ENCODE data around the gene FRMD4A. TPM values are rescaled to one million over a fixed set of nuclear protein-coding genes. Genes with fewer than 3 reads are reported as not detected.

Gene FRMD4A
- total RNA-seq, 2 experiments from 2014 or later = 0.17 TPM; not detected in 1

GRCh38 chr10:13644866-13645265 is 685.9 kb downstream of the FRMD4A start:
- no peaks in the 10 kb centered on the region; the same call in 1 of the 2 replicates for H3K36me3 ChIP-seq (ENCODE audit: insufficient read depth, low read length)
- no peaks in the 10 kb centered on the region for H3K9me3 ChIP-seq (ENCODE audit: low read length)
- no peaks in the 10 kb centered on the region for H3K4me1 ChIP-seq (ENCODE audit: insufficient read depth, low read length, poor library complexity, severe bottlenecking)
- H3K27ac ChIP-seq (ENCODE audit: low read depth, low read length, poor library complexity, severe bottlenecking) = no peak overlapping the region
- H3K79me2 ChIP-seq (ENCODE audit: insufficient read depth, low read depth, low read length) = no peaks in the 10 kb centered on the region
- TF ChIP-seq EZH2phosphoT487 (IDR thresholded peaks at IDR 0.05; ENCODE audit: borderline replicate concordance, low read depth, low read length) = no peak
- TF ChIP-seq CTCF (conservative IDR thresholded peaks at IDR 0.05; ENCODE audit: low read length) = no peak
- H2AFZ ChIP-seq (ENCODE audit: low read length) = no peak overlapping the region
- ChIA-PET POLR2A (interaction anchor here (0.7 to 0.8 kb wide), 2 partner anchors 23 to 294 kb away, joined by 3 to 4 read pairs; no protein-coding TSS in a partner anchor), CTCF (ENCODE audit: unreplicated experiment) (no interaction called here)
- H3K4me2 ChIP-seq (ENCODE audit: low read length) = no peak overlapping the region
- no peak for DNase-seq (ENCODE audit: low spot score)
- no TSS peak for BruUV-seq (replicated peaks)
- H3K4me3 ChIP-seq (ENCODE audit: low read depth, low read length, poor library complexity, severe bottlenecking) = no peak overlapping the region
- no peaks in the 10 kb centered on the region for H3K9me2 ChIP-seq (ENCODE audit: insufficient read depth, low read length)
- no peaks in the 10 kb centered on the region for H4K20me1 ChIP-seq (ENCODE audit: insufficient read depth, low read length)
- intact Hi-C loops (cut with micrococcal nuclease; ENCODE audit: unreplicated experiment) = no loop called here

GRCh38 chr10:13643016-13643415 is 687.7 kb downstream of the FRMD4A start:
- ChIA-PET CTCF (ENCODE audit: unreplicated experiment) (no interaction called here), POLR2A (interaction anchor here (0.8 kb wide), 1 partner anchor 30 kb away, joined by 3 read pairs; no protein-coding TSS in a partner anchor)
- no peaks in the 10 kb centered on the region for H4K20me1 ChIP-seq (ENCODE audit: insufficient read depth, low read length)
- H2AFZ ChIP-seq (ENCODE audit: low read length) = no peak overlapping the region
- no peaks in the 10 kb centered on the region for H3K79me2 ChIP-seq (ENCODE audit: insufficient read depth, low read depth, low read length)
- BruUV-seq (replicated peaks) = no TSS peak
- H3K9me2 ChIP-seq (ENCODE audit: insufficient read depth, low read length) = no peaks in the 10 kb centered on the region
- no peak overlapping the region for H3K4me2 ChIP-seq (ENCODE audit: low read length)
- no peaks in the 10 kb centered on the region for H3K9me3 ChIP-seq (ENCODE audit: low read length)
- intact Hi-C loops (cut with micrococcal nuclease; ENCODE audit: unreplicated experiment) = loop anchor here (2.0 kb wide), 1 partner anchor 34 kb away; no protein-coding TSS in a partner anchor
- H3K27ac ChIP-seq (ENCODE audit: low read depth, low read length, poor library complexity, severe bottlenecking) = no peak overlapping the region
- no peak overlapping the region for H3K4me3 ChIP-seq (ENCODE audit: low read depth, low read length, poor library complexity, severe bottlenecking)
- DNase-seq (ENCODE audit: low spot score) = no peak
- no peaks in the 10 kb centered on the region; the same call in 1 of the 2 replicates for H3K36me3 ChIP-seq (ENCODE audit: insufficient read depth, low read length)
- H3K4me1 ChIP-seq (ENCODE audit: insufficient read depth, low read length, poor library complexity, severe bottlenecking) = no peaks in the 10 kb centered on the region
- TF ChIP-seq EZH2phosphoT487 (IDR thresholded peaks at IDR 0.05; ENCODE audit: borderline replicate concordance, low read depth, low read length) = no peak
- no peak for TF ChIP-seq CTCF (conservative IDR thresholded peaks at IDR 0.05; ENCODE audit: low read length)

DNA sequence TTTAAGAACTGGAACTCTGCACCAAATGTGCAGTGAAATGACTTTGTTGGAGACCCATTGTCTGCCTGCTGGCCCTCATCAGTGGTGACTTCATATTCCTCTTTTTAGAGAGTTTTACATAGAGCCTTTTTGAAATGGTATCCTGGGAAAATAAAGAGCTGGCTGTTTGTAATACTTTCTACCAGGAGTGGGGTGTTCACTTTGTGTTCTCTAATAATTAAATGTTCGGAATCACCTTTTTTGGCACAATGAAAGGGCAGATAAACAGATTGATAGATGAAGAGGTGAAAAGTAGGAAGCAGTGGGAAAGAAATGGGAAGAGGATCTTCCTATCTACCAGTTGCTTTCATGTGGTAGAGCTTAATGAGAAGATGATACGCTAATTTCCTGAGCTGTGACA is 688.4 kb downstream of the FRMD4A start:
- Histone ChIP-seq H3K4me3 (ENCODE audit: low read depth, low read length, poor library complexity, severe bottlenecking) (no peak overlapping the region), H3K9me2 (ENCODE audit: insufficient read depth, low read length) (no peaks in the 10 kb centered on the region), H3K9me3 (ENCODE audit: low read length) (no peaks in the 10 kb centered on the region), H4K20me1 (ENCODE audit: insufficient read depth, low read length) (no peaks in the 10 kb centered on the region), H3K79me2 (ENCODE audit: insufficient read depth, low read depth, low read length) (no peaks in the 10 kb centered on the region), H3K27ac (ENCODE audit: low read depth, low read length, poor library complexity, severe bottlenecking) (no peak overlapping the region), H3K4me2 (ENCODE audit: low read length) (no peak overlapping the region), H3K36me3 (ENCODE audit: insufficient read depth, low read length) (no peaks in the 10 kb centered on the region; the same call in 1 of the 2 replicates), H2AFZ (ENCODE audit: low read length) (no peak overlapping the region), H3K4me1 (ENCODE audit: insufficient read depth, low read length, poor library complexity, severe bottlenecking) (no peaks in the 10 kb centered on the region)
- DNase-seq (ENCODE audit: low spot score) = no peak
- CTCF ChIA-PET (ENCODE audit: unreplicated experiment) = no interaction called here
- TF ChIP-seq CTCF (conservative IDR thresholded peaks at IDR 0.05; ENCODE audit: low read length) (no peak), EZH2phosphoT487 (IDR thresholded peaks at IDR 0.05; ENCODE audit: borderline replicate concordance, low read depth, low read length) (no peak)
- POLR2A ChIA-PET = no interaction called here
- intact Hi-C loops (cut with micrococcal nuclease; ENCODE audit: unreplicated experiment) = loop anchor here (2.0 kb wide), 1 partner anchor 35 kb away; no protein-coding TSS in a partner anchor
- no TSS peak for BruUV-seq (replicated peaks)
